HL-60 (cell line): ENCODE measurements around the gene RBM33.

Source experiments
- DNase-seq, 2 experiments: peaks; one replicate each; pipeline ENCODE4 v3.0.0-alpha.2; 2010 to 2020; ENCODE audit warnings: low read depth in 1 of 2, low spot score in 1 of 2
- H3K27ac ChIP-seq: fragments of 250-450 bp; sonication (Bioruptor Pico); replicated peaks from 2 replicates; pipeline ENCODE4 v1.5.1; 2020; ENCODE audit warnings: mild to moderate bottlenecking, moderate library complexity
- H3K27me3 ChIP-seq: fragments of 250-450 bp; sonication (Bioruptor Pico); 2 replicates; pipeline ENCODE4 v1.5.1; 2021; ENCODE audit warnings: mild to moderate bottlenecking, moderate library complexity; ENCODE audit not compliant: insufficient read depth, poor library complexity, severe bottlenecking
- H3K4me3 ChIP-seq: replicated peaks from 2 replicates; pipeline ENCODE4 v1.5.1; 2011; ENCODE audit warnings: mild to moderate bottlenecking, control low read depth, low read length; ENCODE audit not compliant: insufficient read depth
- GABPA ChIP-seq: IDR thresholded peaks from 2 replicates; pipeline ENCODE4 v1.6.1; 2012; ENCODE audit warnings: low read depth
- POLR2AphosphoS5 ChIP-seq: IDR thresholded peaks from 2 replicates; pipeline ENCODE4 v1.6.1; 2012; ENCODE audit warnings: low read depth
- SPI1 ChIP-seq: IDR thresholded peaks from 2 replicates; pipeline ENCODE4 v1.6.1; 2012; ENCODE audit warnings: low read depth, mild to moderate bottlenecking, borderline replicate concordance
- TF ChIP-seq, protein P1 (sequence below): IDR thresholded peaks from one replicate; pipeline ENCODE4 v1.5.1; 2011; ENCODE audit warnings: low read length, control low read depth, inconsistent platforms; ENCODE audit not compliant: insufficient read depth
- TF ChIP-seq, protein P2 (sequence below): IDR thresholded peaks from 2 replicates; pipeline ENCODE4 v1.6.1; 2012; ENCODE audit warnings: low read depth; ENCODE audit not compliant: insufficient replicate concordance

RBM33 gene

DNA sequence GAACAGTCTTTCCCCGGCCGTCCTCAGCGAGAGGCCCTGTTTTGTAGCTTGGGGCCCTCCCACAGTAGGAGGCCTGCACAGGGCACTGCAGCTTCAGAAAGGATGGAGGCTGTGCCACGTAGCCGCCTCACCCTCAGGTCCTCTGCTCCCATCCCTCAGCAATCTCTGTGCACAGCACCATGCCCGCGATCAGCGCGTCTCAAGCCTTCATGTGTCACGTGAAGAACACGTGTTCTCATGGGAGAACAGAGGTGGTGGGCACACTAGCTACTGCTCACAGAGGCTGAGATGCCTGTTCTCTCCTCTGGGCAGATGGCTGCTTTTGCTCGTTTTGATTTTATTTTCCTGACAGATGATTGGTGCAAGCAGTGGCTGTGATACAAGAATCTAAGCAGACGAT lies 176.3 kb downstream of the RBM33 start:
- TF ChIP-seq, protein P1, sequence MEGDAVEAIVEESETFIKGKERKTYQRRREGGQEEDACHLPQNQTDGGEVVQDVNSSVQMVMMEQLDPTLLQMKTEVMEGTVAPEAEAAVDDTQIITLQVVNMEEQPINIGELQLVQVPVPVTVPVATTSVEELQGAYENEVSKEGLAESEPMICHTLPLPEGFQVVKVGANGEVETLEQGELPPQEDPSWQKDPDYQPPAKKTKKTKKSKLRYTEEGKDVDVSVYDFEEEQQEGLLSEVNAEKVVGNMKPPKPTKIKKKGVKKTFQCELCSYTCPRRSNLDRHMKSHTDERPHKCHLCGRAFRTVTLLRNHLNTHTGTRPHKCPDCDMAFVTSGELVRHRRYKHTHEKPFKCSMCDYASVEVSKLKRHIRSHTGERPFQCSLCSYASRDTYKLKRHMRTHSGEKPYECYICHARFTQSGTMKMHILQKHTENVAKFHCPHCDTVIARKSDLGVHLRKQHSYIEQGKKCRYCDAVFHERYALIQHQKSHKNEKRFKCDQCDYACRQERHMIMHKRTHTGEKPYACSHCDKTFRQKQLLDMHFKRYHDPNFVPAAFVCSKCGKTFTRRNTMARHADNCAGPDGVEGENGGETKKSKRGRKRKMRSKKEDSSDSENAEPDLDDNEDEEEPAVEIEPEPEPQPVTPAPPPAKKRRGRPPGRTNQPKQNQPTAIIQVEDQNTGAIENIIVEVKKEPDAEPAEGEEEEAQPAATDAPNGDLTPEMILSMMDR = no peak
- TF ChIP-seq GABPA (no peak), SPI1 (no peak), POLR2AphosphoS5 (no peak)
- TF ChIP-seq, protein P2, sequence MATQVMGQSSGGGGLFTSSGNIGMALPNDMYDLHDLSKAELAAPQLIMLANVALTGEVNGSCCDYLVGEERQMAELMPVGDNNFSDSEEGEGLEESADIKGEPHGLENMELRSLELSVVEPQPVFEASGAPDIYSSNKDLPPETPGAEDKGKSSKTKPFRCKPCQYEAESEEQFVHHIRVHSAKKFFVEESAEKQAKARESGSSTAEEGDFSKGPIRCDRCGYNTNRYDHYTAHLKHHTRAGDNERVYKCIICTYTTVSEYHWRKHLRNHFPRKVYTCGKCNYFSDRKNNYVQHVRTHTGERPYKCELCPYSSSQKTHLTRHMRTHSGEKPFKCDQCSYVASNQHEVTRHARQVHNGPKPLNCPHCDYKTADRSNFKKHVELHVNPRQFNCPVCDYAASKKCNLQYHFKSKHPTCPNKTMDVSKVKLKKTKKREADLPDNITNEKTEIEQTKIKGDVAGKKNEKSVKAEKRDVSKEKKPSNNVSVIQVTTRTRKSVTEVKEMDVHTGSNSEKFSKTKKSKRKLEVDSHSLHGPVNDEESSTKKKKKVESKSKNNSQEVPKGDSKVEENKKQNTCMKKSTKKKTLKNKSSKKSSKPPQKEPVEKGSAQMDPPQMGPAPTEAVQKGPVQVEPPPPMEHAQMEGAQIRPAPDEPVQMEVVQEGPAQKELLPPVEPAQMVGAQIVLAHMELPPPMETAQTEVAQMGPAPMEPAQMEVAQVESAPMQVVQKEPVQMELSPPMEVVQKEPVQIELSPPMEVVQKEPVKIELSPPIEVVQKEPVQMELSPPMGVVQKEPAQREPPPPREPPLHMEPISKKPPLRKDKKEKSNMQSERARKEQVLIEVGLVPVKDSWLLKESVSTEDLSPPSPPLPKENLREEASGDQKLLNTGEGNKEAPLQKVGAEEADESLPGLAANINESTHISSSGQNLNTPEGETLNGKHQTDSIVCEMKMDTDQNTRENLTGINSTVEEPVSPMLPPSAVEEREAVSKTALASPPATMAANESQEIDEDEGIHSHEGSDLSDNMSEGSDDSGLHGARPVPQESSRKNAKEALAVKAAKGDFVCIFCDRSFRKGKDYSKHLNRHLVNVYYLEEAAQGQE = no peak
- H3K27me3 ChIP-seq = no peaks in the 10 kb centered on the region

DNA sequence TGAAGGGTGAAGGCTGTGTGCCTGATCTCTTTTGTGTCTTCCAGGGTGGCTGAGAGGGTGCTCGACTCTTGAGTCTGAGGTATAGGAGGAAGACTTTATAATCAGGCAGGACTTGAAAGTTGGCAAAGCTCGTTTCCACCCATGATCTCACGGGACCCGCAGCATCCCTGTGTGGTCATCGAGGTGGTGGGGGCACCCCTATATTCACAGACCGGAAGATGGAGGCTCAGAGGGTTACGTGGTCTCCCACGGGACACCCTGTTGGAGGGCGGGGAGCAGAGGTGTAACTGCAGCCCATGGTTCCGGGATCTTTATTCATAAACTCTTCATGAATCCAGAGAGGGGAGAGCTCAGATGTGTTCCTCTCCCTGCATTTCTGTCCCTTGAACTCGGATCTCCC lies 177.4 kb downstream of the RBM33 start:
- Histone ChIP-seq H3K27ac (no peak overlapping the region), H3K4me3 (no peak overlapping the region), H3K27me3 (no peaks in the 10 kb centered on the region)
- no peak for TF ChIP-seq POLR2AphosphoS5
- TF ChIP-seq, protein P2 = no peak
- TF ChIP-seq GABPA = no peak
- no peak for DNase-seq

More for the DNA sequence above, 176.3 kb downstream of the RBM33 start:
- no peak overlapping the region for H3K27ac ChIP-seq
- H3K4me3 ChIP-seq = no peak overlapping the region
- DNase-seq = no peak

DNA sequence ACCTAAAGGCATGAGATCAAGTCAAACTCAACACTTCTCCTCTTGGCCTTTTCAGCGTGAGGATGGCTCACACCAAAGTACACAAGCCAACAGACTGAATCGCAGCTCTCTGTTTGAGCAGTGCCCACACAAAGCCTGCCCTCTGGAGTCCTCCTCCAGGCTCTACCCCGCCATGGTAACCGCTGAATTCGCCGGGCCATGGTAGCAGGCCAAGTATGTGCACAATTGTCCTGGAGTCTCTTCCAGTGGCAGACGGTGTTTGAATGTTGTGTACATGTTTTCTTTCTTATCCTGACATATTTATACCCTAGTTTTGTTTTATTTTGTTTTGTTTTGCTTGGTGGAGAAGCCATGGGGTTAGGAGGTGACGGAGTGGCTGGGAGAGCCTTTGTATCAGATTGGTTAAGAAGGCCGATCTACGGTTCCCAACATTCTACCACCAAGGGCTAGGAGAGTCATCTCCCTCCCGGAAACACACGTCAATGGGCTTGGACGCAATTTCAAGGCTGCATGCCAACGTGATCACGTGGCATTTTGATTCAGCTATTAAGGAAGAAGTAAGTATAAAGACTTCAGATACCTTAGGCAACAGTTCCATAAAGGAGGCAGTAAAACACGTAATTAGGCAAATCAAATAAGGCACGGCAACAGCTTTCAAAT lies 179.9 kb downstream of the RBM33 start:
- DNase-seq = no peak
- H3K27me3 ChIP-seq = no peaks in the 10 kb centered on the region
- no peak overlapping the region for H3K27ac ChIP-seq
- TF ChIP-seq GABPA (no peak), SPI1 (no peak), POLR2AphosphoS5 (no peak)
- TF ChIP-seq, protein P1 = no peak
- TF ChIP-seq, protein P2 = no peak
- H3K4me3 ChIP-seq = no peak overlapping the region
